HG03196 (cell line): ENCODE results near the gene OR6S1.

Experiments
- ATAC-seq: cut with Tn5 transposase; IDR thresholded peaks from one replicate; pipeline ENCODE4 v1.9.1; 2021; ENCODE audit not compliant: unreplicated experiment

OR6S1 gene

DNA sequence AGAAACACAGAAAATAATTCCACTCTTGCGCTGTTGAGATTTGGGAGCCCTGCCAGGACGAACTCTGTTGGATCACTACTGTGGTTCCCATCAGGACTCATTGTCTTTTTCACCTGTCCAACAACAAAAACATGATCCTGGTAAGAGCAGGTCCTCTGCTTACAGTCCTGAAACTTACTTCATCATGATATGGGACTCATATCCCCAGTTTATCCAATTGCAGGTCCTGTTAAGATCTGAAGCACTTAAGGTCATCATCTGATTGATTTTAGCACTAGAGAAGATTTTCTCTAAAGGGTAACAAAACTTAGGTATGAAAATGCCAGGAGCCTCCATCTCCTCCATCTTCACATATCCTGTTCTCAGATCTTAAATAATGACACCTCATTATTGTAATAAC, at the start of gene OR6S1:
Gene OR6S1 (minus strand): TSS at position 101 of the 400 bp plus-strand sequence. CDS start 0 bp downstream, at position 101.
- ATAC-seq, result no peak

- ATAC-seq, result no peak
Observed at GRCh38 chr14:20690848-20691640, 49.6 kb upstream of the OR6S1 start.

GRCh38 chr14:20688167-20688839, 46.8 kb upstream of the OR6S1 start, which contains the start of gene ANG:
Gene ANG, plus strand, starts transcription at chr14:20688764. Its CDS starts 4,801 bp downstream, at chr14:20693565.
- no peak for ATAC-seq

DNA sequence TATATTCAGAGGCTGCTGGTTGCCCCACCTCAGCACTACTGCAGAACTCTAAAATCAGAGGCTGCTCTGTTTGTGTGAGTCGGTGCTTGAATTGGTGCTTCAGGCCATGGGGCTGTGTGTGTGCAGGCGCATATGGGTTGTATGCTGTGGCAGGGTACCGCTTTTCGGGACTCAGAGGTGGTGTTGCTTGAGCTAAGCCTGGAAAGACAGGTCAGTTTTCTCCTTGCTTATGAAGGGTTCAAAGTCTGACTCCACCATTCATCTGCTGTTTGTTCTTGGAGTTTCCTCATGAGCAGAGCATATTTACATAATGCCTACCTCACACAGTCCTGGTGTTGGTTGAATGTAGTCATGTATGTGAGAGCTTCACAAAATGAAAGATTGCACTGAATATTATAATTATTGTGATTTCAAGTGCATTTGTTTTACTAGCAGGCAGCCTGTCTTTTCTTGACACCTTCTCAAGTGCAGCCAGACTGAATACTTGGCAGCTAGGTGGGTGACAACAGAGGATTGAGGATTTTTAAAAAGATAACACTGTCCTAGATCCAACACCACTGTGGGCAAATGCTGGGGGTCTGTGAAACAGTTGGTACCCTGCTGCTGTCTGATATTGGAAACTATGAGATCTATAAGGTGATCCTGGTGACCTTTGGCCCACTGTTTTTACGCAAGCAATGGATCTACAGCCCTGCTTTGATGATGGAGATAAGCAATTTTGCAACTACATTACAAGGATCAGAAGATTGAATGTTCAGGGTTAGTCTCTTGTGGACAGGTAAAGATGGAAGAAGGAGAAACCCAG, 46.1 kb upstream of the OR6S1 start:
- ATAC-seq, result no peak

- no peak for ATAC-seq
Observed at GRCh38 chr14:20686386-20687143, 45.1 kb upstream of the OR6S1 start.

DNA sequence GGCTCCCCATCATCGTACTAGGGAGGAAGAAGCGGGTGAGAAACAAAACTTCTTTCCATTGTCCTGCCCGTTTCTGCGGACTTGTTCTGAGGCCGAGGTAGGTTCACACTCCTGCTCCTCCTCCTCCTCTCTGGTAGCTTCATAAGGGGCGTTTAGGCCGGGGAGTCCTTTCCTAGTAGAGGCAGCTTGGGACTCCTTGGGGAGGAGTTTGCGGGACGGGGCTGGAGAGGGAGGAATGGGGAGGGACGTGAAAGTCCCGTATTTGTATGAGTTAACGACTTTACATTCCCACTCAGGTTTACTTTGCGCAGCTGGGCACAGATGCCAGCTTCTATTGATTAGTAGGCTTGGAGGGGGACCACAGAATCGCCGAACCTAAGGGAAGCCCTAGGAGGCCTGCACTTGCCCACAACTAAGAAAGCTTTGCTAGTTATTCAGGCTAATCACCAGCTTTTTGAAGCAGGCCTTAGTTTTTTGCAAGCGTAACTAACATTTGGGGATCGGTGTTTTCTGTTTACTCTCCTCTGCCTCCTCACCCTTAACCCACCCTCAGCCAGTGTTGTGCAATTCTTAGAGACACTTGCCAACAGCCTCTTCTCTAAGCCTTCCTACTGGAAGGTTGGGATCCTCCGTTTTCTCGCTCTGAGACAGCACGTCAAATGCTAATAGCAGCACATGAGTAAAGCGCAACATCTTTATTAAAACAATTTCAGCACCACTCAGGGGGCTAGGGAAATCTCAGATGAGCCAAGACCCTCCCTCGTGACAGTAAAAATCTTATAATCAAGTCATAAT, 43.4 kb upstream of the OR6S1 start:
- ATAC-seq, result no peak

DNA sequence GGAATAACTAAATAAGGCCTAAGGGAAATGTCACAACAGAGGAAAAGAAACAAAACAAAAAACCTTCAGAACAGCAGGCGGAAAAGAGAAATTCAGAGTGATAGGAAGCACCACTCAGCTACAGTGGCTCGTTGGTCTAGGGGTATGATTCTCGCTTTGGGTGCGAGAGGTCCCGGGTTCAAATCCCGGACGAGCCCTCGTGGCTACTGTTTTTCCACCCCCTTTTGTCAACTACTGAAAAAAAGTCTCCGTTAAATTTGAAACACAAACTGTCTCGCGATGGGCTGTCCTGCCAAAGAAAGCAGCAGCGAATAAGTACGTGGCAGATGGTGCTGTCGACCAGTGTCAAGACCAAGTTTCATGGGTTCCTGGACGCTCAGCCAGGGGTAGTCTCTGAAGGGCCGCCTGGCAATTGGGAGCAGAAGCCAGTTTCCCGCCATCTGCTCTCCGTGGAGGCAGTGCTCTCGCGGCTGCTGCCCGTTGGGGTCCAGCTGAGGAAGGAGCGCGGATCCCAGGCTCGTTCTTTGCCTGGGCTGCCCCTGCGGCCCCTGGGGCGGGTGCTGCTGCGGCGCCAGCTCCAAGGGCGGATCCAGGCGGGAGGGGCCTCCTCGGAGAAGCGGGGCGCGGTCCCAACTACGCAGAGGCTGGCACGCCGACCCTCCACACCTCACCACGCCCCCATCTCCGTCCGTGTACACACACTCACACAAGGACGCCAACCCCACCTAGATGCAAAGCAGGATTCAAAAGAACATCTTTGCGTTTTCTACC, 42.6 kb upstream of the OR6S1 start, which contains the start of gene RNASE4:
Gene RNASE4 (plus strand): TSS at position 670 of the 771 bp plus-strand sequence. CDS start 14,812 bp downstream, outside the sequence.
- peak; percentile 28 for ATAC-seq

DNA sequence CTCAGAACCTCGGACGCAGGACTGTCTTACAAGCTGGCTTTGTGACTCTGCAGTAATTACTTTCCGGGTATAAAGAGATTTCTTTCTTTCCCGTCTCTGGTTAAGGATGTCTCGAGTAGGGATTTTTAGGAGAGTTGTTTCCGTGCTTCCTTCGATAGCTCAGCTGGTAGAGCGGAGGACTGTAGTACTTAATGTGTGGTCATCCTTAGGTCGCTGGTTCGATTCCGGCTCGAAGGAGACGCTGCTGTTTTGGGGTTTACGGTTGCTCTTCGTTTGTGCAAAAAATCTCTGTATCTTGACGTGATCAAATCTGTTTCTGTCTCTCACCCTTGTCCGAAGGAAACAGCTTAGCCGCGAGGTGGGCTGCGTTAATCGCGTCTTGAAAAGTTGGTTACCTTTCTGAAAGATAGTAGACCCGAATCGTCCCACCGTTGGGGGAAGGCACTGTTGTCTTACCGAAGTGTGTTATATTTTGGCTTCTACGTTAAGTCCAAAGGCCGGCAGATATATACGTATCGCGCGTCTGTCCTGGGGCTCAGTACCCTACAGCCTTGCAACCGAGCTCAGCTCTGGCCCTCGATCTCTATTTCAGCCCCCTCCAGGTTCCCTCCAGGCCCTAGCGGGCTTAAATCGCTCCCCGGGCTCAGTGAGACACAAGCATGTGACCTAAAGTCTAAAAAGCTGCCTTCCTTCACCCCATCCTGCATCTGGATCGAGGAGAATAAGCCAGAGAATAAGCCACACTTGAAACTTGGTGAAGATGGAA, 41.8 kb upstream of the OR6S1 start:
- ATAC-seq, result peak; percentile 25

- peak; percentile 39 for ATAC-seq
Observed at GRCh38 chr14:20682435-20683124, 41.1 kb upstream of the OR6S1 start.

DNA sequence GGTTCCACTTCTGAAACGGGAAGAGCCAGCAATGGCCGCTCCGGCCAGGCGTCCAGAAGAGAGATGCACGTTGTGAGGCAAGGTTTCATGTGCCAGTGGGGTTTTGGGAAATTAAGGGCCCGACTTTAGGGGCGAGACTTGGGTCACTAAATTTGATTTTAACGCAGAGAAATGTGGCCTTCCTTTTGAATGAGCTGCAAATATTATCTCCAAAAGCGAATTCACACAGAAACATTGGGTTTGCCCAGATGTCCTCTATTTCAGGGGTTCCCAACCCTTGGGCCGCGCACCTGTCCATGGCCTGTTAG, 40.6 kb upstream of the OR6S1 start:
- no peak for ATAC-seq

GRCh38 chr14:20681348-20682126, 40.0 kb upstream of the OR6S1 start:
- peak; percentile 31 for ATAC-seq

DNA sequence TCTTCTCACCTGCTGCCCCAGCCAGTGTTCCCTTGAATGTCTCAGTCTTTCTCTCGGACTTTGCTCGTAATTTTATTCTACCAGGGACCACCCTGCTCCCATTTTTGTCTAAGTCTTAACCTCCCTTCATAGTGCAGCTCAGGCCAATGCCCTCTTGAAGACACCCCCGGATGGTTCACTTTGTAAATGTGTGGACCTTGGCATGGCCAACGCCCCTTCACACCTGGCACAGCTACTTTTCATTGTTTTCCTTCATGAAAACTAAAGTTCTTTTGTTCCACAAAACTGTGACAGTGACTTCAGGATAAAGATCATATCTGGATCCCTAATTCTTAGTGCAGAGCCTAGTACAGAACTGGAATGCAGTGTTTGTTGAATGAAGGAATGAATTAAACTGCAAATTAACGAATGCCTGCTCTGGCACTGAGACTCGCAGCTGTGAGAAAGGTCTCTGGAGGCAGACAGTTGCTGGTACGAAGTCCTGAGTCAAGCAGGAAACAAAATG, 39.4 kb upstream of the OR6S1 start:
- ATAC-seq, result peak; percentile 13

DNA sequence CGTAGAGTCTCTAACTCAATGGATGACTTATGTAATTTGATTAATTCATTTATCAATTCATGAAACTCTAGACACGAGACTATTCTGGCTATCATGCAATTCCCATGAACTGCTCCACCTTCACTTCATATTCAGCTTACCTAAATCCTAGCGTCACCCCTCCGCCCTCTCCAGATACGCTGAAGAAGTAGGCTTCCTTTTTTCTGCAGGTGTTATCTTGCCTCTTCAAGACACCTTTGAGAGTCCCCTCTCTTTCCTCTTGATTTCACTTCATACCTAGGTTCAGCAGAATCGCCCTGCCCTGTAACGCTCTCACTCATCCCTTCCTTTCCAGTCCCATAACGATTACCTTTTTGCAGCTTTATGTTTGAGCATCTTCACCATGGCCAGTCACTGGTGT, 38.9 kb upstream of the OR6S1 start:
- no peak for ATAC-seq

DNA sequence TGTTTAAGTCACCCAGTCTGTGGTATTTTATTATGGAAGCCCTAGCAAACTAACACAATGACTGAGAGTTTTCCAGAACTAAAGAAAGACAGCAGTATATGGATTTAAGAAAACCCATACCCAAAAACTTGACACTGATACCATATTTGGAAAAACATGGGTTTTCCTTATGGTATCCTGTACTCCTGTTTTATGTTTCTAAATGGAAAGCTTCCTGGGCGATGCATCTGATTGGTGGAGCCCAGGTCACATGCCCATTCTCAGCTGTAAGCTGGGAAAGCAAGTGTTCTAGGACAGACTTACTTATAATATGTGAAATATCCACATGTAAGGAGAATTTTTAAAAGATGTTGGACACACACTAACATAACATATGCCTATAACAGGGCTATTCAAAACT, 38.4 kb upstream of the OR6S1 start:
- no peak for ATAC-seq

GRCh38 chr14:20676072-20676471, 34.6 kb upstream of the OR6S1 start:
- no peak for ATAC-seq

DNA sequence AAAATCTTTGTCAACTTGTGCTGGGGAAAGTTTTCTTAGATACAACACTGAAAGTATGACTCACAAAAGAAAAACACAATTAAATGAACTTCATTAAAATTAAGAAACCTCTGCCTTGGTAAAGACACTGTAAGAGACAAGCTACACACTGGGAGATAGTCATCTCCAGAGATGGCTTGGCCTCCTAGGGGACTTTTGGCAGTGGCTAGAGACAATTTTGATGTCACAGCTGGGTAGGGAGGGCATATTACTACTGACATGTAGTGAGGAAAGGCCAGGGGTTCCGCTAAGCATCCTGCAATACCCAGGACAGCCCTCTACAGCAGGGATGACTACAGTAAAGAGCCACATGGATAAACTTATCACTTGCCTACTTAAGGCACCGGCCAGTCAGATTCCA, 34.2 kb upstream of the OR6S1 start:
- ATAC-seq, result no peak
